Activated naive CD8-positive, alpha-beta T cell treated with anti-CD3 and anti-CD28 coated beads, Interleukin-2, amount 10 ng/mL, durations not matched to agents 7 days and 5 days (primary cell): ENCODE results near the gene SELE. TPM values are rescaled to one million over a fixed set of nuclear protein-coding genes. Genes with fewer than 3 reads are reported as not detected.

ENCODE experiments used
- ATAC-seq: fragments of 150-1000 bp; cut with Tn5 transposase; one replicate; pipeline ENCODE4 v1.10.0; 2021; ENCODE audit warnings: low read depth, moderate library complexity
- POLR2A ChIA-PET: fragments of 350-600 bp; sonication (Branson Sonifier 250); formaldehyde crosslinking; loops from one replicate; lab custom pipeline; 2021; ENCODE audit warnings: antibody characterized with exemption; lab: Charles Lee
- DNase-seq: peaks from one replicate; pipeline ENCODE4 v3.0.0; 2021
- H3K27ac Mint-ChIP-seq: one replicate; pipeline ENCODE4 v1.8.0; 2022; ENCODE audit warnings: mild to moderate bottlenecking, mixed read lengths
- H3K27me3 Mint-ChIP-seq: one replicate; pipeline ENCODE4 v1.8.0; 2022; ENCODE audit warnings: mild to moderate bottlenecking, moderate library complexity, mixed read lengths
- H3K36me3 Mint-ChIP-seq: one replicate; pipeline ENCODE4 v1.8.0; 2021; ENCODE audit warnings: mild to moderate bottlenecking, mixed read lengths
- H3K4me1 Mint-ChIP-seq: one replicate; pipeline ENCODE4 v1.8.0; 2021; ENCODE audit warnings: mixed read lengths
- H3K4me3 Mint-ChIP-seq: one replicate; pipeline ENCODE4 v1.8.0; 2022; ENCODE audit warnings: mild to moderate bottlenecking, moderate library complexity, mixed read lengths
- H3K9me3 Mint-ChIP-seq: one replicate; pipeline ENCODE4 v1.8.0; 2021; ENCODE audit warnings: mixed read lengths
- total RNA-seq, 2 experiments: library from RNA; stranded (reverse); gene quantifications; one replicate each; pipeline ENCODE4 v1.2.3, GENCODE V29; 2021

Gene SELE
- not detected for total RNA-seq

- ATAC-seq (no peak), DNase-seq (no peak)
- no peaks in the 10 kb centered on the region for H3K36me3 Mint-ChIP-seq
- H3K27me3 Mint-ChIP-seq, result peaks cover 18% of the 10 kb centered on the region
- no peak within 1 kb of the TSS for H3K4me3 Mint-ChIP-seq
- H3K9me3 Mint-ChIP-seq, result no peaks in the 10 kb centered on the region
- no peaks in the 10 kb centered on the region for H3K4me1 Mint-ChIP-seq
- no peak within 1 kb of the TSS for H3K27ac Mint-ChIP-seq
- POLR2A ChIA-PET, result no interaction called here
These were observed at the start of gene SELE for GRCh38 chr1:169733924-169734323. Gene SELE, minus strand, starts transcription at chr1:169734079. Its CDS starts 467 bp downstream, at chr1:169733612.

DNA sequence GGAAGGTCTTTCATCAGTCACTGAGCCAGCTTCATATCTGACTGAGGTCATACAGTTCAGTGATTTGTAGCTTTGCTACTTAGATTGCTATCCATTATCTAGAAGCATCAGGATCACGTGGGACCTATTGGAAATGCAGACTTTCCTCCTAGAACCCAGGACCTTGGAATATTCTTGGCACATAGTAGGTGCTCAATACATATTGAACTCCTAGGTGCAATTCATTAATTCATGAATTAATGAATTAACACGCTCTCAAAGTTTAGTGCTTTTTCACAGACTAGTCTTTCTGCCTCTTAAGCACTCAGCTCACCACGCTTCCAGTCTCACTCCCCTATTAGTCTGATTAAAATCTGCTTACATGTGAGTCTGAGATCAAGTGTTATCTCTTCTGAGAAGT, 48.7 kb upstream of the SELE start:
- H3K4me1 Mint-ChIP-seq, result no peaks in the 10 kb centered on the region
- DNase-seq, result no peak
- POLR2A ChIA-PET, result no interaction called here

GRCh38 chr1:169779970-169780369, 46.1 kb upstream of the SELE start:
- DNase-seq (no peak), ATAC-seq (no peak)
- no peaks in the 10 kb centered on the region for H3K36me3 Mint-ChIP-seq
- H3K4me1 Mint-ChIP-seq, result no peaks in the 10 kb centered on the region
- peaks cover 22% of the 10 kb centered on the region for H3K27me3 Mint-ChIP-seq
- POLR2A ChIA-PET, result no interaction called here
- H3K27ac Mint-ChIP-seq, result no peak overlapping the region
- no peaks in the 10 kb centered on the region for H3K9me3 Mint-ChIP-seq
- no peak overlapping the region for H3K4me3 Mint-ChIP-seq

More for the DNA sequence above, 48.7 kb upstream of the SELE start:
- Mint-ChIP-seq H3K27ac (no peak overlapping the region), H3K4me3 (no peak overlapping the region), H3K27me3 (peaks cover 39% of the 10 kb centered on the region), H3K36me3 (no peaks in the 10 kb centered on the region), H3K9me3 (no peaks in the 10 kb centered on the region)
- ATAC-seq, result no peak

DNA sequence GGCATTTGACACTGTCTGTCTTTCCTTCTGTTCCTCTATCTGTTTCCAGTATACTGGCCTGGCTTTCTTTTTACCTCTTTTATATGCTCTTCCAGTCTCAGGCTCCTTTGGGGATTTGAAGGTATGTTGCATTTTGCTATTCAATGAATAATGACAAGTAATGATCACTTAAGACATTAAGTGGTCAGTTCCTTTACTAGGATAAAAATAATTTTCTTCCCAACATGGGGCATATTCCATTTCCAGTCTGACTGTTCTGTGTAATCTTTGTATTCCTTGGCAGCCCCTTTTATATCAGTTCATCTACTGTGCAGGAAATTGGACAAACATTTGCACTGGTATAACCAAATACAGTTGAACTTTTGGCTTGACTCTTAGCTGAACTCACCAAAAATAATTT, 45.3 kb upstream of the SELE start:
- POLR2A ChIA-PET, result no interaction called here
- H3K9me3 Mint-ChIP-seq, result no peaks in the 10 kb centered on the region
- H3K4me1 Mint-ChIP-seq, result no peaks in the 10 kb centered on the region
- H3K27me3 Mint-ChIP-seq, result peaks cover 14% of the 10 kb centered on the region
- no peak overlapping the region for H3K27ac Mint-ChIP-seq
- ATAC-seq (no peak), DNase-seq (no peak)
- H3K4me3 Mint-ChIP-seq, result no peak overlapping the region
- H3K36me3 Mint-ChIP-seq, result no peaks in the 10 kb centered on the region

GRCh38 chr1:169776440-169776839, 42.6 kb upstream of the SELE start:
- POLR2A ChIA-PET, result no interaction called here
- peaks cover 5% of the 10 kb centered on the region for H3K27me3 Mint-ChIP-seq
- no peak overlapping the region for H3K4me3 Mint-ChIP-seq
- no peaks in the 10 kb centered on the region for H3K9me3 Mint-ChIP-seq
- no peaks in the 10 kb centered on the region for H3K4me1 Mint-ChIP-seq
- no peak overlapping the region for H3K27ac Mint-ChIP-seq
- ATAC-seq (no peak), DNase-seq (no peak)
- H3K36me3 Mint-ChIP-seq, result no peaks in the 10 kb centered on the region

DNA sequence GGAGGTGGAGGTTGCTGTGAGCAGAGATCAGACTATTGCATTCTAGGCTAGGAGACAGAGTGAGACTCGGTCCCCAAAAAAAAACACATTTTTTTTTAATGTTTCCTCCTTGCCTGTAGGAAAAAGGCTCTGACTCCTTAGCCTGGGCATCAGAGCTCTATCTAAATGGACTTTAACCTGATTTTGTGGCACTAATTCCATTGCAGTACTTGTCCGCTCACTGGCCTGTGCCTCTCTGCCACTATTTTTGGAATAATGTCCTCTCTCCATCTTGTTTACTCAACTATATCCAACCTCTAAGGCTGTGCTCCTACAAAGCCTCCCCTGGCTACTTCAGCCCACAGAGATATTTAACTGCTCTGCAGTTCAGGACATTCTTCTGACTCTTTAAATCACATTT, 34.3 kb upstream of the SELE start:
- Mint-ChIP-seq H3K36me3 (no peaks in the 10 kb centered on the region), H3K9me3 (no peaks in the 10 kb centered on the region), H3K4me3 (no peak overlapping the region), H3K4me1 (peaks cover 4% of the 10 kb centered on the region), H3K27me3 (peaks cover 7% of the 10 kb centered on the region), H3K27ac (no peak overlapping the region)
- DNase-seq, result no peak
- no peak for ATAC-seq
- POLR2A ChIA-PET, result no interaction called here

DNA sequence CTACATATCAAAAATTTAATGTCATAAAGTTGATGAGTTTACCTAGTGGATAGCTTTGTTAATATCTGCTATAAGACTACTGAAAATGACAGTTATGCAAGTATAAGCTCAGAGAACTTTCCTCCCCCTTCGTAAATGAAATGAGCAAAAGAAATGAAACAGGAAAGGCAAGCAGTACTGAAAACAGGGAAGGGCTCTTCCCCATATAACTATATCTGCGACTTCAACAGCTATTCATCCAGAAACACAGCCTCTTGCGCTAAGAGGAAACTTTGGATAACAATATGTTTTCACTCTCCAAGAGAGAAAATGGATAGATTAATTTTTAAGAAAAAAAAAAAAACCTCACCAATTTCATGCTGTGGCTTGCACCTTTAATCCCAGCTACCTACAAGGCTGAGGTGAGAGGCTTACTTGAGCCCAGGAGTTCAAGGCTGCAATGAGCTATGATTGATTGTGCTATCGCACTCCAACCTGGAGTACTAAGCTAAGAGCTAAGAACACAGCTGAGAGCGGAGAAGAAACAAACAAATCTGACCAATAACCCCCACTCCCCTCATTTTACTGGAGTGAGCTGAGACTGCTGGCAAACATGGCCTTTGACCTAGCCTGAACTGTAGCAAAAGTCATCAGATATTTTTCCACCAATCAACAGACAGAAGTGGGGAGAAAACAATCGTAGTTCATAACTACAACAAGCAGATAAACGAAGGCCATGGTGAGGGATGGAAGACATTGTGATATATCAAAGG, 31.9 kb upstream of the SELE start:
- no peak overlapping the region for H3K4me3 Mint-ChIP-seq
- H3K27ac Mint-ChIP-seq, result no peak overlapping the region
- ATAC-seq (no peak), DNase-seq (no peak)
- H3K36me3 Mint-ChIP-seq, result no peaks in the 10 kb centered on the region
- POLR2A ChIA-PET, result no interaction called here
- H3K4me1 Mint-ChIP-seq, result peaks cover 4% of the 10 kb centered on the region
- no peaks in the 10 kb centered on the region for H3K9me3 Mint-ChIP-seq
- H3K27me3 Mint-ChIP-seq, result peaks cover 3% of the 10 kb centered on the region

DNA sequence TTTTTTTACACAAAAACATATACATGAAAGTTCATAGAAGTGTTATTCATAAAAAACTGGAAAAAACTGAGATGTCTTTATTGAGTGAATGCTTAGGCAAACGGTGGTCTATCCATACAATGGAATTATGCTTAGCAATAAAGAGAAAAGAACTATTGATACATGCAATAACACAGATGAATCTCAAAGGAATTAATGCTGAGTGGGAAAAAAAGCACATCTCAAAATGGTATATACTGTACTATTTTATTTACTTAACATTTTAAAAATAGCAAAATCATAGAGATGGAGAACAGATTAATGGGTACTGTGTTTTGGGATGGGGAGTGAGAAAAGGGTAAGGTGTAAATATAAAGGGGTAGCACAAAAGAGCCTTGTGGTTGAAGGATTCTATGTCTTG, 31.0 kb upstream of the SELE start:
- H3K4me1 Mint-ChIP-seq, result peaks cover 4% of the 10 kb centered on the region
- POLR2A ChIA-PET, result no interaction called here
- no peak overlapping the region for H3K27ac Mint-ChIP-seq
- no peak overlapping the region for H3K4me3 Mint-ChIP-seq
- ATAC-seq, result no peak
- peaks cover 1% of the 10 kb centered on the region for H3K9me3 Mint-ChIP-seq
- no peaks in the 10 kb centered on the region for H3K36me3 Mint-ChIP-seq
- no peak for DNase-seq
- H3K27me3 Mint-ChIP-seq, result peaks cover 3% of the 10 kb centered on the region

GRCh38 chr1:169762699-169763098, 28.8 kb upstream of the SELE start:
- no peak overlapping the region for H3K4me3 Mint-ChIP-seq
- DNase-seq (no peak), ATAC-seq (no peak)
- peaks cover 4% of the 10 kb centered on the region for H3K9me3 Mint-ChIP-seq
- peaks cover 4% of the 10 kb centered on the region for H3K4me1 Mint-ChIP-seq
- no peak overlapping the region for H3K27ac Mint-ChIP-seq
- H3K36me3 Mint-ChIP-seq, result peaks cover 2% of the 10 kb centered on the region
- H3K27me3 Mint-ChIP-seq, result peaks cover 4% of the 10 kb centered on the region
- POLR2A ChIA-PET, result no interaction called here

- DNase-seq (no peak), ATAC-seq (no peak)
- no peak overlapping the region for H3K4me3 Mint-ChIP-seq
- H3K27ac Mint-ChIP-seq, result no peak overlapping the region
- peaks cover 4% of the 10 kb centered on the region for H3K27me3 Mint-ChIP-seq
- peaks cover 5% of the 10 kb centered on the region for H3K9me3 Mint-ChIP-seq
- H3K36me3 Mint-ChIP-seq, result peaks cover 2% of the 10 kb centered on the region
- POLR2A ChIA-PET, result no interaction called here
- no peaks in the 10 kb centered on the region for H3K4me1 Mint-ChIP-seq
These were observed 25.2 kb upstream of the SELE start for GRCh38 chr1:169759038-169759437.

- Mint-ChIP-seq H3K9me3 (peaks cover 3% of the 10 kb centered on the region), H3K27ac (no peak overlapping the region), H3K4me3 (no peak overlapping the region), H3K36me3 (no peaks in the 10 kb centered on the region), H3K4me1 (no peaks in the 10 kb centered on the region), H3K27me3 (peaks cover 5% of the 10 kb centered on the region)
- DNase-seq, result no peak
- POLR2A ChIA-PET, result no interaction called here
- no peak for ATAC-seq
These were observed 19.7 kb upstream of the SELE start for GRCh38 chr1:169753549-169753948.

- Mint-ChIP-seq H3K36me3 (no peaks in the 10 kb centered on the region), H3K4me3 (no peak overlapping the region), H3K9me3 (no peaks in the 10 kb centered on the region), H3K27ac (no peak overlapping the region), H3K27me3 (peaks cover 6% of the 10 kb centered on the region), H3K4me1 (no peaks in the 10 kb centered on the region)
- no peak for DNase-seq
- POLR2A ChIA-PET, result no interaction called here
- ATAC-seq, result no peak
These were observed 16.2 kb upstream of the SELE start for GRCh38 chr1:169750041-169750440.

DNA sequence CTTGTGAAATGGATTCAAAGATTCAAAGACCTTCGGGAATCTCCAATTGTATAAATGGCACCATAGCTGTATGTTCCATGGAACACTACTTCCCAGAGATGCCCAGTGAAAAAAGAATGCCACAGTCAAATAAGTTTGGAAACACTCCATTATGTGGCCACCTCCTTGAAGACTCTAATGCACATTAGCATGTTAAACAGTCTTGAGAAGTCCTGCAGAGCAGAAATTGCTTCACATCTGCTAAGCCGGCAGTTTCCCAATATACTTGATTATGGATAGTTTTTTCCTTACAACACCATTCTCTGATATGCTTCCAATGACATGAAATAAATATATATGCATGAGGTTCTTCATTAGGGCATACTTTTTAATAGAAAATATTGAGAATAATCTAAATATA, 12.7 kb upstream of the SELE start:
- DNase-seq, result no peak
- POLR2A ChIA-PET, result no interaction called here
- Mint-ChIP-seq H3K36me3 (no peaks in the 10 kb centered on the region), H3K9me3 (no peaks in the 10 kb centered on the region), H3K4me1 (no peaks in the 10 kb centered on the region), H3K27me3 (peaks cover 7% of the 10 kb centered on the region), H3K4me3 (no peak overlapping the region), H3K27ac (no peak overlapping the region)
- no peak for ATAC-seq

DNA sequence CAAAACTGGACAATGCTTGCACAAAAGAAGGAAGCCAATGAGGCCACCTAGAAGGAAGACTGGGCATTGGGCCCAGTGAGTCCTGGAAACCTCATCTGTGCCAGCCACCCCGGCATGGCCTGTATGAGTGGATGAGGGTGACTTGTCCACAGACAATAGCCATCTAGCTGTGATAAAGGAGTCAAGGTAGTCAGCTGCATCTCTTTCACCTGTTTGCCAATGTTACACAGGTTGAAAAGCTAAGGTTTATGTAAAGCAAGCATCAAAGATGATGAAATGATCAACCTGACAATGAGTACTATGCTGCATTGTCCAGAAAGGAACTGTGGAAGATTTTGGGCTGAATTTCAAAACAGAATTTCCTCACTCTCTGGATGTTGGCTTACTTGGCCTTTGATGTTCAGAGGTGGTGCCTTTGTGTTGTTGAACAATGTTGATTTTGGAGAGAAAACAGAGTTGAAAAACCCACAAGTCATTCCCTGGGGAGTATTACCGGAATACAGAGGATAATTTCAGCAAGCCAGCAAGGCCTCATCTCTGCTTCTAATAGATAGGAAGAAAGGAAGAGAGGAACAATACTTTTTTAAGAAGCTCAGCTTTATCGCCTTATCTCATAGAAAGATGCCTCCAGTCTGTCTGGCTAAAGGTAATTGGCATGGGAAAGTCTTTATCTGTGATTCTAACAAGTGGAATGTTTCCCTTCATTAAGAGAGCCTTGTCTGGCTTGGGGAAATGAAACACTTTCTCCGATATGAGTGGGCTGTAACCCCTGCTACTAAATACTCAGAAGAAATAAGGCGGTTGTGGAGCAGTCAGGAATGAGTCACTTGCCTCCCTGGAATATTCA, 11.4 kb upstream of the SELE start:
- POLR2A ChIA-PET, result no interaction called here
- no peaks in the 10 kb centered on the region for H3K4me1 Mint-ChIP-seq
- H3K27me3 Mint-ChIP-seq, result peaks cover 8% of the 10 kb centered on the region
- no peaks in the 10 kb centered on the region for H3K36me3 Mint-ChIP-seq
- H3K27ac Mint-ChIP-seq, result no peak overlapping the region
- no peaks in the 10 kb centered on the region for H3K9me3 Mint-ChIP-seq
- DNase-seq, result no peak
- ATAC-seq, result no peak
- H3K4me3 Mint-ChIP-seq, result no peak overlapping the region
